ENCODE results near the gene YPEL1.
"Not testable (repeated sequence)": the region's sequence is repeated elsewhere in the genome, so short reads cannot be mapped to it uniquely, and the experiment has no call there.

Gene YPEL1

GRCh38 chr22:21736948-21737347, 1.4 kb upstream of the YPEL1 start:
- DNase-seq (ENCODE audit: insufficient read length, low spot score): no peak
- FAIRE-seq: no peak
- TF ChIP-seq PAX5 (IDR thresholded peaks at IDR 0.05; ENCODE audit: insufficient read depth, low read length, severe bottlenecking) (no peak), POLR2A (IDR thresholded peaks at IDR 0.05; ENCODE audit: low read depth, low read length) (no peak), SPI1 (IDR thresholded peaks at IDR 0.05; ENCODE audit: low read depth, low read length) (no peak), TAF1 (IDR thresholded peaks at IDR 0.05; ENCODE audit: low read depth, low read length) (no peak), POU2F2 (IDR thresholded peaks at IDR 0.05; ENCODE audit: low read depth, low read length) (no peak), POLR2AphosphoS5 (IDR thresholded peaks at IDR 0.05; ENCODE audit: low read depth, low read length) (no peak)

- DNase-seq (ENCODE audit: insufficient read length, low spot score) (no peak), FAIRE-seq (peak; percentile 48)
- TF ChIP-seq TAF1 (IDR thresholded peaks at IDR 0.05; ENCODE audit: low read depth, low read length) (no peak), POLR2A (IDR thresholded peaks at IDR 0.05; ENCODE audit: low read depth, low read length) (no peak), SPI1 (IDR thresholded peaks at IDR 0.05; ENCODE audit: low read depth, low read length) (no peak), PAX5 (IDR thresholded peaks at IDR 0.05; ENCODE audit: insufficient read depth, low read length, severe bottlenecking) (no peak), POLR2AphosphoS5 (IDR thresholded peaks at IDR 0.05; ENCODE audit: low read depth, low read length) (no peak), POU2F2 (IDR thresholded peaks at IDR 0.05; ENCODE audit: low read depth, low read length) (no peak)
Observed at GRCh38 chr22:21736084-21736642, 569 bp upstream of the YPEL1 start.

GRCh38 chr22:21734540-21735199, 924 bp downstream of the YPEL1 start:
- DNase-seq (ENCODE audit: insufficient read length, low spot score): no peak
- TF ChIP-seq SPI1 (IDR thresholded peaks at IDR 0.05; ENCODE audit: low read depth, low read length) (no peak), POLR2A (IDR thresholded peaks at IDR 0.05; ENCODE audit: low read depth, low read length) (no peak)
- peak; percentile 26 for FAIRE-seq

DNA sequence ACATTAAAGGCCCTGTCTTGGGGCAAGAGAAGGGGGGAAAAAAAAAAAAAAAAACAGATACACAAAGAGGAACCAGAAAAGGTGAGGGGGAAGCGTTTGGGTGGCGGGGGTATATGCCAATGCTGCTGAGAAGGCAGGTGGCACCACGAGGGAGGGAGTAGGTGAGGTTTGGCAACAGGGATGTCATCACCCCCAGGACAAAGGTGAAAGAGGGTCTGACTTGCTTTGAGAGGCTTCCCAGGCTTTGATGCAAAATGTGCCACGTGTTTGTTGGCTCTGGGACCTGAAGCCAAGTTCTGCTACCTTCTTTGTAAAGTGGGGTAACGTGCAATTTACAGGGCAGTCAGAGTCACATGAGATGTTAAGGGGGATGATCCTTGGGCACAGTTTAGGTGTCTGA, 4.1 kb downstream of the YPEL1 start:
- DNase-seq (ENCODE audit: insufficient read length, low spot score) (no peak), FAIRE-seq (no peak)
- TF ChIP-seq PAX5 (IDR thresholded peaks at IDR 0.05; ENCODE audit: insufficient read depth, low read length, severe bottlenecking) (no peak), POLR2A (IDR thresholded peaks at IDR 0.05; ENCODE audit: low read depth, low read length) (no peak), POLR2AphosphoS5 (IDR thresholded peaks at IDR 0.05; ENCODE audit: low read depth, low read length) (no peak), POU2F2 (IDR thresholded peaks at IDR 0.05; ENCODE audit: low read depth, low read length) (no peak), TAF1 (IDR thresholded peaks at IDR 0.05; ENCODE audit: low read depth, low read length) (no peak), SPI1 (IDR thresholded peaks at IDR 0.05; ENCODE audit: low read depth, low read length) (no peak)

- DNase-seq (ENCODE audit: insufficient read length, low spot score) (no peak), FAIRE-seq (no peak)
- TF ChIP-seq POU2F2 (IDR thresholded peaks at IDR 0.05; ENCODE audit: low read depth, low read length) (no peak), SPI1 (IDR thresholded peaks at IDR 0.05; ENCODE audit: low read depth, low read length) (no peak)
Observed at GRCh38 chr22:21730535-21731308, 4.9 kb downstream of the YPEL1 start.

- DNase-seq (ENCODE audit: insufficient read length, low spot score); FAIRE-seq: not testable (repeated sequence)
Observed at GRCh38 chr22:21729184-21729583, 6.4 kb downstream of the YPEL1 start.

- FAIRE-seq: no peak
- TF ChIP-seq PAX5 (IDR thresholded peaks at IDR 0.05; ENCODE audit: insufficient read depth, low read length, severe bottlenecking) (no peak), POLR2AphosphoS5 (IDR thresholded peaks at IDR 0.05; ENCODE audit: low read depth, low read length) (no peak), POU2F2 (IDR thresholded peaks at IDR 0.05; ENCODE audit: low read depth, low read length) (no peak), POLR2A (IDR thresholded peaks at IDR 0.05; ENCODE audit: low read depth, low read length) (no peak), SPI1 (IDR thresholded peaks at IDR 0.05; ENCODE audit: low read depth, low read length) (no peak), TAF1 (IDR thresholded peaks at IDR 0.05; ENCODE audit: low read depth, low read length) (no peak)
- no peak for DNase-seq (ENCODE audit: insufficient read length, low spot score)
Observed at GRCh38 chr22:21728270-21728669, 7.3 kb downstream of the YPEL1 start.

- no peak for FAIRE-seq
- no peak for TF ChIP-seq PAX5 (IDR thresholded peaks at IDR 0.05; ENCODE audit: insufficient read depth, low read length, severe bottlenecking)
- TF ChIP-seq SPI1 (IDR thresholded peaks at IDR 0.05; ENCODE audit: low read depth, low read length): no peak
- no peak for TF ChIP-seq POLR2AphosphoS5 (IDR thresholded peaks at IDR 0.05; ENCODE audit: low read depth, low read length)
- no peak for TF ChIP-seq POU2F2 (IDR thresholded peaks at IDR 0.05; ENCODE audit: low read depth, low read length)
- TF ChIP-seq TAF1 (IDR thresholded peaks at IDR 0.05; ENCODE audit: low read depth, low read length): no peak
- TF ChIP-seq POLR2A (IDR thresholded peaks at IDR 0.05; ENCODE audit: low read depth, low read length): no peak
- DNase-seq (ENCODE audit: insufficient read length, low spot score): no peak
Observed at GRCh38 chr22:21727768-21728167, 7.8 kb downstream of the YPEL1 start.

- TF ChIP-seq POLR2A (IDR thresholded peaks at IDR 0.05; ENCODE audit: low read depth, low read length) (no peak), TAF1 (IDR thresholded peaks at IDR 0.05; ENCODE audit: low read depth, low read length) (no peak), PAX5 (IDR thresholded peaks at IDR 0.05; ENCODE audit: insufficient read depth, low read length, severe bottlenecking) (no peak), POU2F2 (IDR thresholded peaks at IDR 0.05; ENCODE audit: low read depth, low read length) (no peak), POLR2AphosphoS5 (IDR thresholded peaks at IDR 0.05; ENCODE audit: low read depth, low read length) (no peak), SPI1 (IDR thresholded peaks at IDR 0.05; ENCODE audit: low read depth, low read length) (no peak)
- DNase-seq (ENCODE audit: insufficient read length, low spot score): no peak
- no peak for FAIRE-seq
Observed at GRCh38 chr22:21727159-21727558, 8.4 kb downstream of the YPEL1 start.

- no peak for TF ChIP-seq TAF1 (IDR thresholded peaks at IDR 0.05; ENCODE audit: low read depth, low read length)
- no peak for TF ChIP-seq SPI1 (IDR thresholded peaks at IDR 0.05; ENCODE audit: low read depth, low read length)
- no peak for TF ChIP-seq PAX5 (IDR thresholded peaks at IDR 0.05; ENCODE audit: insufficient read depth, low read length, severe bottlenecking)
- TF ChIP-seq POU2F2 (IDR thresholded peaks at IDR 0.05; ENCODE audit: low read depth, low read length): no peak
- TF ChIP-seq POLR2AphosphoS5 (IDR thresholded peaks at IDR 0.05; ENCODE audit: low read depth, low read length): no peak
- FAIRE-seq (peak; percentile 94), DNase-seq (ENCODE audit: insufficient read length, low spot score) (peak; percentile 62)
Observed at GRCh38 chr22:21726650-21727049, 8.9 kb downstream of the YPEL1 start.

Measured in GM12891 (cell line).